OCI-LY1 (cell line): ENCODE data around the gene MLPH.

Source experiments
- CTCF ChIP-seq: fragments of 200-600 bp; sonication (generic), shearing (Covaris generic); IDR thresholded peaks from 2 replicates; pipeline ENCODE4 v1.5.1; 2017; ENCODE audit warnings: mild to moderate bottlenecking, antibody characterized with exemption, low read length, moderate library complexity, mixed read lengths
- EZH2 ChIP-seq: fragments of 200-600 bp; sonication (generic), shearing (Covaris generic); IDR thresholded peaks from 2 replicates; pipeline ENCODE4 v1.8.0; 2017; ENCODE audit warnings: borderline replicate concordance, mixed run types, mild to moderate bottlenecking, antibody characterized with exemption, low read length, moderate library complexity, mixed read lengths

- no peak for TF ChIP-seq CTCF
- no peak for TF ChIP-seq EZH2
Observed at GRCh38 chr2:237532160-237532559, 45.1 kb downstream of the MLPH start.
